SK-N-SH (cell line): Measurements from ENCODE around the gene ADGRA1.

Experiments used
- CTCF ChIP-seq: fragments of 200-600 bp; sonication (generic); IDR thresholded peaks from 2 replicates; pipeline ENCODE4 v1.6.1; 2017; ENCODE audit warnings: antibody characterized with exemption, mild to moderate bottlenecking, moderate library complexity
- GABPA ChIP-seq: IDR thresholded peaks from 2 replicates; pipeline ENCODE4 v1.4.0; 2012; ENCODE audit warnings: low read depth, mild to moderate bottlenecking
- MXI1 ChIP-seq: IDR thresholded peaks from 2 replicates; pipeline ENCODE4 v1.6.1; 2012; ENCODE audit warnings: mild to moderate bottlenecking, low read depth, low read length, improper control_type of control experiment
- RAD21 ChIP-seq: IDR thresholded peaks from 2 replicates; pipeline ENCODE4 v1.6.1; 2012; ENCODE audit warnings: mild to moderate bottlenecking, low read length
- REST ChIP-seq: IDR thresholded peaks from 2 replicates; pipeline ENCODE4 v1.6.1; 2012; ENCODE audit warnings: mild to moderate bottlenecking, low read depth, low read length, moderate library complexity
- RFX5 ChIP-seq: IDR thresholded peaks from 2 replicates; pipeline ENCODE4 v1.6.1; 2012; ENCODE audit warnings: mild to moderate bottlenecking, improper control_type of control experiment, low read length
- TAF1 ChIP-seq: IDR thresholded peaks from 2 replicates; pipeline ENCODE4 v1.6.1; 2012; ENCODE audit warnings: low read depth, mild to moderate bottlenecking, low read length, moderate library complexity, borderline replicate concordance
- USF2 ChIP-seq: fragments of 150-350 bp; IDR thresholded peaks from 2 replicates; pipeline ENCODE4 v1.6.1; 2017; ENCODE audit warnings: antibody characterized with exemption, low read length, low read depth, borderline replicate concordance
- YY1 ChIP-seq: IDR thresholded peaks from 2 replicates; pipeline ENCODE4 v1.4.0; 2012; ENCODE audit warnings: low read depth, mild to moderate bottlenecking
- ZBTB33 ChIP-seq: IDR thresholded peaks from 2 replicates; pipeline ENCODE4 v1.4.0; 2012; ENCODE audit warnings: low read depth, borderline replicate concordance

- TF ChIP-seq YY1: no peak
- no peak for TF ChIP-seq CTCF
- TF ChIP-seq TAF1: no peak
- TF ChIP-seq RAD21: no peak
- TF ChIP-seq RFX5: no peak
- no peak for TF ChIP-seq REST
- TF ChIP-seq USF2: no peak
- no peak for TF ChIP-seq ZBTB33
- no peak for TF ChIP-seq MXI1
- TF ChIP-seq GABPA: no peak
Measured at GRCh38 chr10:133105686-133106390, 18.1 kb downstream of the ADGRA1 start.
